NCI-H1048 (cell line): Measurements from ENCODE around the gene OTUD5.
"Not testable (repeated sequence)": the region's sequence is repeated elsewhere in the genome, so short reads cannot be mapped to it uniquely, and the experiment has no call there.

Source experiments
- DNase-seq: peaks from one replicate; lab custom pipeline; 2025; lab: John Stamatoyannopoulos, UW

The OTUD5 gene, protein sequence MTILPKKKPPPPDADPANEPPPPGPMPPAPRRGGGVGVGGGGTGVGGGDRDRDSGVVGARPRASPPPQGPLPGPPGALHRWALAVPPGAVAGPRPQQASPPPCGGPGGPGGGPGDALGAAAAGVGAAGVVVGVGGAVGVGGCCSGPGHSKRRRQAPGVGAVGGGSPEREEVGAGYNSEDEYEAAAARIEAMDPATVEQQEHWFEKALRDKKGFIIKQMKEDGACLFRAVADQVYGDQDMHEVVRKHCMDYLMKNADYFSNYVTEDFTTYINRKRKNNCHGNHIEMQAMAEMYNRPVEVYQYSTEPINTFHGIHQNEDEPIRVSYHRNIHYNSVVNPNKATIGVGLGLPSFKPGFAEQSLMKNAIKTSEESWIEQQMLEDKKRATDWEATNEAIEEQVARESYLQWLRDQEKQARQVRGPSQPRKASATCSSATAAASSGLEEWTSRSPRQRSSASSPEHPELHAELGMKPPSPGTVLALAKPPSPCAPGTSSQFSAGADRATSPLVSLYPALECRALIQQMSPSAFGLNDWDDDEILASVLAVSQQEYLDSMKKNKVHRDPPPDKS

GRCh38 chrX:48957477-48957826, at the start of gene OTUD5:
Gene OTUD5 (minus strand): TSS chrX:48957607. CDS start chrX:48957570, 37 bp downstream.
- DNase-seq = no peak

DNA sequence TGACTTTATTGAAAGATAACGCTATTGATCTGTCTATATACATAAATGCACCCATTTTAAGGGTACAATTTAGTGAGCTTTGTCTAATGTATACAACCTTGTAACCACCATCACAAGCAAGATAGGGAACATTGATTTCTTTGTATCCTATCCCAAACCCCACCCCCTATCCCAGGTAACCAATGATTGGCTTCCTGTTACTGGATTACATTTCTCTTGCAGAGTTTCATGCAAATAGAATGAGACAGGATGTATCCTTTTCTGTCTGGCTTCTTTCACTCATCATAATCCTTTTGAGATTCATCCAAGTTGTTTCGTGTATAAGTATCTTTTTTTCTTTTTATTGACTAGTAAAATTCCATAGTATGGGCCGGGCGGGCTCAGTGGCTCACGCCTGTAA, 46.3 kb upstream of the OTUD5 start:
- DNase-seq = peak; percentile 32

DNA sequence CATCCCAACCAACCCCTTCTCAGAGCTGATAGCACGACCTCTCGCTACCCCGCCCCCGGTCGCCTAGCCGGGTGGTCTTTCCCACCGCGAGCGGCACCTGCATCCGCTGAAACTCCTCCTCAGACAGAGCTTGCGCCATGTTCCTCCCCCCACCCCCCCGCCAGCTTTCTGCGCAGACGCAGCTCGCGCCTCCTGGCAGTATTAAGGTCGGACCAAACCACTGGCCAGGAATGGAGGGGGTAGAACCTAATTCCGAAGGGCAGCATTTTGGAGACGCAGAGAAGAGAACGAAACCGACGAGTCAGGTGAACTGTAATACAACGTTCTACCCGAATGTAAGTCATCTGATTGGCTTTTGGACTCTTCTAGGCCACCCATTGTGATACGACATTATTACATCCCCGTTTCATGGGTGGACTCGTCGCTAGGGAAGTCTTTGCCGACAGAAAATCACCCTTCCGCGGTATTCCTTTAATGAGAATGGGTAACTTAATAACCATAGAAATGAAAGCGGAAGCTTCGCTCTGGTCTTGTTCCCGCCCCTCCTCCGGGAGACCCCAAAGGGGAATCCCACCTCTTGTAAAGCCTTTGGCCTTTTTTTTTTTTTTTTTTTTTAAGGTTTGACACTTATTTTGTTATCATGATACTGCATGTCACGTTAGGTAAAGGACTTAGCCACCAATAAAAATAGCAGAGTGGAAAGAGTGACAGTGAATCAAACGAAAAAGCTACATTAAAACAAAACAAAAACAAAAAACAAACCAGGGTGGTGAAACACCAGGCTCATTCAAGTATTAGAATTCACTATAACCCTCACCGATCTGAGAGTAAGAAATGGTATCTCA, 44.9 kb upstream of the OTUD5 start, which contains the start of gene GRIPAP1:
Gene GRIPAP1, minus strand, starts transcription at position 174 of the 845 bp plus-strand sequence. Its CDS starts 35 bp downstream, at position 139.
- peak; percentile 2 for DNase-seq

GRCh38 chrX:49001521-49002090, 44.2 kb upstream of the OTUD5 start:
- no peak for DNase-seq

DNA sequence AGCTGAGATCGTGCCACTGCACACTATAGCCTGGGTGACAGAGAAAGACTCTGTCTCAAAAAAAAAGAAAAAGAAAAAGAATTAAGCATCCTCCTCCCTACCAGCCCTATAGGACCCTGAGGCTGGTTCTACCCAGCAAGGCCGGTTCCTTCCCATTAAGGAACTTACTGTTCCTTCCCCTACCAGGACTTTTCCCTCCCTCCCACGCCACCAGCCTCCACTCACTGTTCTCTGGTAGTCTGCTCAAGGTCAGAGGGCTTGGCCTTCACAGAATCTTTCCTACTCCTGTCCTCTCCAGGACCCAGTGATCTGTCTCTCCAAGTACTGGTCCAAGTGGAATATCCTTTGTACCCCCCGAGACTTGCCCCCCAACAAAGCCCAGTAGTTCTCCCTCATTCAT, 43.2 kb upstream of the OTUD5 start:
- DNase-seq = no peak

GRCh38 chrX:48999030-48999429, 41.6 kb upstream of the OTUD5 start:
- DNase-seq = no peak

- no peak for DNase-seq
These were observed 41.0 kb upstream of the OTUD5 start for GRCh38 chrX:48998391-48998790.

DNA sequence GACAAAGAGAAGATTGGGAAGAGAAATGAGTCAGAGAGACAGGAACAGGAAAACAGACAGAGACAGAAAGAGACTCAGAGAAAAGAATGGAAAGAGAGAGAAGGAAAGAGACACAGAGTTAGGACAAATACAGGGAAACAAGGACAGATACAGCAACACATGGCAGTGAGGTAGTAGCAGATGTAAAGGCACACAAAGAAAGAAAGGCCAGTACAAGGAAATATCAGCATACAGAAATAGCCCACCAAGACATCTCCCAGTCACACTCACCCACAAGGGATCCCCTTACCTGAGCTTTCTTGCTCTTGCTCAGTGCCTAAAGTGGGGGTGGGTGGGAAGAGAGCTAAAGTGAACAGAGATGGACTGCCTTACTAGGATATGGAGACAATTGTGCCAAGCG, 40.5 kb upstream of the OTUD5 start:
- DNase-seq = no peak

DNA sequence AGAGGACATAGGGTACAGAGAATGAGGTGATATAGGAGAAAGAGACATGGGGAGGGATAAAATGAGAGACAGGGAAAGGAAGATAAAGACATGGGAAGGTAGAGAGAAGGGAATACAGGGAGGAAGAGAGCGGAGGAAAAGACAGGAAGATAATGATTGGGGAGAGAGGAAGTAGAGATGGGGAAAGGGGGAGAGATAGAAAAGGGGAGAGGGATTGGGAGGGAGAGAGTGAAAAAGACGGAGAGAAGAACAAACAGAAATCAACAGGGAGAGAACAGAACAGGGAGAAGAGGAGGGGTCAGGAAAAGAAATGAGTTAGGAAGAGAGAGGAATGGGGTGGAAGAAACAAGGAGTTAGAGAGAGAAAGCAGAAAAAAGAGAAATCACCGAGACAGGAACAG, 40.0 kb upstream of the OTUD5 start:
- DNase-seq = no peak

DNA sequence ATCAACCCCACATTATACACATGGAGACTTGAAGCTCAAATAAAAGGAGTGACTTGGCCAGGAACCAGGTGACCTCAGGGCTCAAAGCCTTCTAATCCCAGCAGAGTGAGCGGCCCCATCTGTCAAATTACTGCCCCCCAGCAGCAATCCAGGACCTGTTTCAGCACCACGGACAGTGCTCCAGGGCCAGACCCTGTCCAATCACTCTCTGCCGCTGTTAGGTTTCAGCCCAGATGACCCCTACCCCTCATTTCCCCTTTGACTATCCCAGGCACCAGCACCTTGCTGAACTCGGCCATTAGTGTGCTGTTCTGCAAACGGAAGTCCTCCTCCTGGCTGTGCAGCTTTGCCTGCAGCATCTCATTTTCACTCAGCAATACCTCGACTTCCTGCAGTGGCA, 39.6 kb upstream of the OTUD5 start:
- no peak for DNase-seq

DNA sequence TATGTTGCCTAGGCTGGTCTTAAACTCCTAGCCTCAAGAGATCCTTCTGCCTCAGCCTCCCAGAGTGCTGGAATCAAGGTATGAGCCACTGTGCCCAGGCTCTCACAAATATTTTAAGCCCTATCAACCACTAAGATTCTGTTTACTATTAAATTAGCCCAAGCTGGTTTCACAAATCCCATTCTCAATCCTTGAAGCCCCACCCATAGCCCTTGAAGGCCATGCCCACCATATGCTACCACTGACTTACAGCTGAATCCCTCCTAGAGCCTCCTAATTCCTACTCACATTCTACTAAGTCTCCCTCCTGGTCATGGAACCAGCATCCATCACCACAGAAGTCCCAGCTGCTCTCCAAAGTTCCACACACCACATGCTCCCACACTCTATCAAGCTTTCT, 34.9 kb upstream of the OTUD5 start:
- DNase-seq = no peak

DNA sequence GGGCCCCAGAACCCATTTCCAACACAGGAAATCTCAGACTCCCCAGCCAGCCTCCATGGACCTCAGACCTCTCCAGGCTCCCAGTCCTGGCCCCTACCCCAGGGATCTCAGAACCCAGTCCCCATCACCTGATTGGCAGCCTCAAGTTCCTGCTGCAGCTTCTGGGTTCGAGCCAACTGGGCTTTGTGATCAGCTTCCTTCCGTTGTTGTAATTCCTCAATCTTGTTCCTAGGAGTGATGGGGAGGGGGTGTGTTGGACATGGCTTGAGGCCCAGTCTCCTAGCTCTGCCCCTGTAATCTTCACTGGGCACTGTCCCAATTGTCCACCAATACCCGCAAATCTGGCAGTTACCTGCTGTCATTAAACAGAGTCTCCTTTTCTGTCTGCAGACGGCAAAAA, 32.1 kb upstream of the OTUD5 start:
- no peak for DNase-seq

GRCh38 chrX:48983896-48984295, 26.5 kb upstream of the OTUD5 start:
- DNase-seq = no peak

- no peak for DNase-seq
These were observed 25.7 kb upstream of the OTUD5 start for GRCh38 chrX:48983081-48983480.

- no peak for DNase-seq
These were observed 23.8 kb upstream of the OTUD5 start for GRCh38 chrX:48981178-48981577.

- DNase-seq = not testable (repeated sequence)
These were observed 22.9 kb upstream of the OTUD5 start for GRCh38 chrX:48980341-48980740.

GRCh38 chrX:48978226-48978625, 20.8 kb upstream of the OTUD5 start:
- DNase-seq = no peak

GRCh38 chrX:48976086-48976485, 18.7 kb upstream of the OTUD5 start:
- DNase-seq = no peak

- no peak for DNase-seq
These were observed 18.1 kb upstream of the OTUD5 start for GRCh38 chrX:48975541-48975940.

DNA sequence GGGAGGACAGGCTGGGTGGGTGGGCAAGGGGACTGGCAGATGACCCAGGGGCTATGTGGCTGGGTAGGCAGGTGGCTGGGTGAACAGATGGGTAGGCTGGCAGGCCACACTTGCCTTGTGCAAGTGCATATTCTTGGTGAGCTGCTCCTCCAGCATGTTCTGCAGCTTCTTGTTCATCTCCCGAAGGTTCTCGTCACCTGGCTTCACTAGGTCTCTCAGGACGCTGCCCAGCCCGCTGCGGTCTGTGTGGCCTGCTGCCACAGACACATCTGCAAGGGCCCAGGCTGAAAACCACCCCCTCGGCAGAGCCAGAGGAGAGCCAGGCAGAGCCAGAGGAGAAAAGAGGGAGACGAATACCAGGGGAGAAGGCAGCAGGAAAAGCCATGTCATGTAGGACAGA, 17.6 kb upstream of the OTUD5 start:
- no peak for DNase-seq

- no peak for DNase-seq
These were observed 17.2 kb upstream of the OTUD5 start for GRCh38 chrX:48974574-48974973.

- DNase-seq = no peak
These were observed 16.6 kb upstream of the OTUD5 start for GRCh38 chrX:48974033-48974432.
